Erythroblast (primary cell): Measurements from ENCODE around the gene GBP1.
"Not testable (repeated sequence)": the region's sequence is repeated elsewhere in the genome, so short reads cannot be mapped to it uniquely, and the experiment has no call there.

ENCODE experiments used
- DNase-seq, 2 experiments: peaks; one replicate each; lab custom pipeline; 2025; lab: John Stamatoyannopoulos, UW
- GATA1 ChIP-seq: IDR thresholded peaks from 2 replicates; pipeline ENCODE4 v1.6.1; 2011; ENCODE audit warnings: low read depth, mild to moderate bottlenecking, control low read depth, low read length, moderate library complexity
- POLR2A ChIP-seq: IDR thresholded peaks from 2 replicates; pipeline ENCODE4 v1.6.1; 2011; ENCODE audit warnings: mild to moderate bottlenecking, low read length

Gene GBP1

DNA sequence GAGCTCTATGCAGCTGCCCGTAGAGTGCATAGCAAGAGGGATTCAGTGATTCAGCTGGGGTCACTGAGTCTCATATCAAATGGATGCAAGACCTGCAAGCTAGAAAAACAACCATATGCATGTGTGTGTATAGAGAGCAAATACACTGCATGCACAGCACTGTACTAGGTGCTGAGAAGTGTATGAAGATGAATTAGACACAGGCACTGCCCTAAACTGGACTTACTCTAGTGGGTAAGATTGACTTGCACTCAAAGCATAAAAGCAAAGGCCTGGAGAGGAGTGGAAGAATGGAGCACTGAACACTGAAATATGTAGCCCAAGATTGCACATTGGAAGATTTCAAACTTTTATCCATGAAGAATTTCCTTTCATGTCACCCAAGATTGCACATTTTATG is 5.5 kb upstream of the GBP1 start:
- no peak for DNase-seq
- no peak for TF ChIP-seq POLR2A
- TF ChIP-seq GATA1 = no peak

DNA sequence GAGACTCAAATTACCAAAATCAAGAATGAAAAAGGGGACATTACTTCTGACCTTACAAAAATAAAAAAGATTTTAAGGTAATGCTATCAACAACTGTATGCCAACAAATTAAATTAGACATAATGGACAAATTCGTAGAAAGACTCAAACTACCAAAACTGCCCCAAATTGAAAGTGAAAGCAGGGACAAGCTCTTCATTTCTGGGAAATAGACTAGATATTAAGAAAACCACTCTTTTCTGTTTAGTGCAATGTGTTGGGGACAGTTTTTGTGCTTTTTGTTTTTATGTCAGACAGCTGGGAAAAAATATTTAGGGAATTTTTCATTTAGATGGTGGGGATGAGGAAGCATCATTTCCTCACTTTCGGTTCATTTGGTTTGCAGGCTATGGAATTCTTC is 4.9 kb upstream of the GBP1 start:
- no peak for TF ChIP-seq POLR2A
- TF ChIP-seq GATA1 = no peak
- peak in 1 of 2 experiments; percentile 7 for DNase-seq

DNA sequence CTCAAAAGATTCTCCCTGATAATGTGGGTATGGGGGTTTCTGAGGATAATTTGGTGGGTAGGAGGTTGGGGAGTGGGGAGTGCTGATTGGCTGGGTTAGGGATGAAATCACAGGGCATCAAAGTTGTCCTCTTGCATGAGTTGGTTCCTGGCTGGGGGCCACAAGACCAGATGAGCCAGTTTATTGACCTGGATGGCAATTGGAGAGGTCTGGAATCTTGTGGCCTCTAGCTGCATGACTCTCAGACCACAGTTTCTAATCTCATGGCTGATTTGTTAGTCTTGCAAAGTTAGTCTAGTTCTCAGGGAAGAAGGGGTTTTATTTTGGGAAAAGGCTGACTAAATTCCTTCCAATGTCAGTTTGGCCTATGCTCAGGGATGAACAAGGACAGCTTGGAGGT is 3.3 kb upstream of the GBP1 start:
- TF ChIP-seq GATA1 = no peak
- TF ChIP-seq POLR2A = no peak

DNA sequence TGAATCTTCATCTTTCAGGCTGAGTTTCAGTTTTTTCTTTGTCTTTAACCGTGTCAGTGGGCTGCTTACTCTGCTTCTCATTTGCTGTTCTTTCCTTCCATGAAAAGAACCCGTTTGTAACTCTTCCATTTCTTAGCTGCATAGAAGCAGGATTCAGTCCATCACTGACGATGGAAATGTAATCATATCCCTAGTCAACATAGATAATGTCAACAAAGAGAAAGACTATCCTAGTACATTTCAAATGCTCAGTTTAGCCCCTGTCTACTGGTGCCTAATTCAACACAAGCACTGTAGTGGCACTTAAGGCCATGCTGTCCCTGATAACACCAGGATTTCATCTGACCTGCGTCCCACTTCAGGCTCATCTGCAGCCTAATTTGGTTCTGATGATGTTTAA is 376 bp downstream of the GBP1 start:
- no peak for TF ChIP-seq GATA1
- no peak for TF ChIP-seq POLR2A
- DNase-seq = no peak

More for the DNA sequence above, 3.3 kb upstream of the GBP1 start:
- DNase-seq = no peak

DNA sequence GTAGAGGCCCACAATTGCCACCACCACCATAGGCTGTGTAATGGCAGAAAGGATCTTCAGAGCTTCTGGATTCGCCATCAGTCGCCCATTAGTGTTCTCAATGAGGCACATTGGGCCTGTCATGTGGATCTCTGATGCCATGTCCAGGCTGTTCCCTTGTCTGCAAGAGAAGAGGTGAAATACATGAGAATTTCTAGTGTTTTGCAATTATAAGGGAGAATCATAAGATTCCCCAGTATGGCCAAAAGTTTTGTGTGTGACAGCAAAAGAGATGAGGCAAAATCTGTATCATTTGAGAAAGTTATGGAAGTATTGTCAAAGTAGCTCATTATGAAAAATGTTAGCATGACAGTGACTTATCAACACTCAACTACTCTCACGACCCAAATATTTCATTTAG is 1.9 kb downstream of the GBP1 start:
- DNase-seq = no peak
- TF ChIP-seq POLR2A (no peak), GATA1 (no peak)

DNA sequence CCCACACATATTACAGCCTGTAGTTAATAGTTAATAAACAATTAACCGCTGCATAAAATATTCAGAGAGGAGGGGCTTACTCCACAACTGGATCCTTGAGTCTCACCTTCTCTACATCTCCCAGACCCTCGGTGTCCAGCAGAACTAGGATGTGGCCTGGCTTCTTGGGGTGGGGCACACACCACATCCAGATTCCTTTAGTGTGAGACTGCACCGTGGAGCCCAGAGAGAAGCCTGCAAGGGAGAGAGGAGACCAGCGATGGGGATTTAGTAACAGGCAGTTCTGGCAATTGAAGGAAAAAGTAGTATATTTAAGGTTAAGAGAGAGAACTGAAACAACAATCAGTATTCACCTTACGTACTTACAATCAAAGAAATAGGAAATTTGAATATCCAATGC is 4.9 kb downstream of the GBP1 start:
- DNase-seq = no peak
- TF ChIP-seq POLR2A (no peak), GATA1 (no peak)

DNA sequence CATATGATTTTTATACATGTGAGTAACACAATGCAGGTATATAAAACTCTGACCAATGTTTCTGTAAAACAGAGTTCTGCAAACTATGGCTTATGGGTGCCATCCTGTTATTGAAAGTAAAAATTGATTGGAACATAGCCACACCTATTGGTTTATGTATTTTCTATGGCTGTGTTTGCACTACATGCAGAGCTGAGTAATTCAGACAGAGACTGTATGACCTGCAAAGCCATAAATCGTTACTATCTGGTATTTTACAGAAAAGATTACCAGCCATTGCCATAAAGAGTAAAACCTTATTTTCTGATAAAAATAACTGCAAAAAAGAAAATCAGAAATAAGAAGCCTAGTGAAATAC is 13.1 kb downstream of the GBP1 start:
- no peak for TF ChIP-seq POLR2A
- TF ChIP-seq GATA1 = no peak
- no peak for DNase-seq

DNA sequence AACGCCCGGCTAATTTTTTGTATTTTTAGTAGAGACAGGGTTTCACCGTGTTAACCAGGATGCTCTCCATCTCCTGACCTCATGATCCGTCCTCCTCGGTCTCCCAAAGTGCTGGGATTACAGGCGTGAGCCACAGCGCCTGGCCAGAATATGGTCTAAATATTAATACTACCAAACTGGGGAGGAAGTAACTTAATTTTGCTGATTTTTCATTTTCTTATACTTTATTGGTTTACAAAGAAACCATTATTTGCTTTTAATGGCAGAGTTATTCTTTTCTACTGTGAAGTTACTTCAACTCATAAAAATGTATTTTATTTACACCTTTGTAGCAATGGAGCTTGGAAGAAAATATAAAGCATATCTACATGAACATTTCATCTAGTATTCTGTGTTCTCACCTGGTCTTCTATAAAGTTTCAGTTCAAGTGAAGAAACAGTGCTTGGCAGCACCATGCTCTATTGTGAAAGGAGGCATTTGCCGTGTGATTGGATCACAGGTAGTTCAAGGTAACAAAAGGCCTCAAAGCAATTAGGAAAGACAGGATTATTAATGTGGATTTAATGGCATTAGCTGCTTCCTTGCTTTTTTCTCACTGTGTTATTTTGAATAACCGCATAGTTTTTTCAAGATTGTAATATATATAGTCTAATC is 13.6 kb downstream of the GBP1 start:
- TF ChIP-seq POLR2A (no peak), GATA1 (no peak)
- DNase-seq = no peak

DNA sequence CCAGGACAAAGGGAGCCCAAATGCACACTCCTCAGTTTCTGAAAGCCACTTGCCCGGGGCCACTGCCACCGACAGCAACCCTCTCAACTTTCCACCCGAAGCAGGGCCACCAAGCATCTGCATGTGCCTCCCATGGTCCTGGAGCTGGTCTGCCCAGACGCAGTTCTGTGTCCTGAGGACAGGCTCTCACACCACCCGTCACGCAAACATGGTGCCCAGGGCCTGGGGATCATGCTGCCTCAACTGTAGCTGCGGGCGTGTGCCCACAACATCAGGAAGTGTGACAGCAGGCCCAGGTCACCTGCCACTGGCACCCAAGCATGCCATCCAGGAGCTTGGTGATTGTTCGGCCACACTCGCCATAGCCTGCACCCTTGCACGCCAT is 14.4 kb downstream of the GBP1 start:
- no peak for DNase-seq
- no peak for TF ChIP-seq GATA1
- no peak for TF ChIP-seq POLR2A

DNA sequence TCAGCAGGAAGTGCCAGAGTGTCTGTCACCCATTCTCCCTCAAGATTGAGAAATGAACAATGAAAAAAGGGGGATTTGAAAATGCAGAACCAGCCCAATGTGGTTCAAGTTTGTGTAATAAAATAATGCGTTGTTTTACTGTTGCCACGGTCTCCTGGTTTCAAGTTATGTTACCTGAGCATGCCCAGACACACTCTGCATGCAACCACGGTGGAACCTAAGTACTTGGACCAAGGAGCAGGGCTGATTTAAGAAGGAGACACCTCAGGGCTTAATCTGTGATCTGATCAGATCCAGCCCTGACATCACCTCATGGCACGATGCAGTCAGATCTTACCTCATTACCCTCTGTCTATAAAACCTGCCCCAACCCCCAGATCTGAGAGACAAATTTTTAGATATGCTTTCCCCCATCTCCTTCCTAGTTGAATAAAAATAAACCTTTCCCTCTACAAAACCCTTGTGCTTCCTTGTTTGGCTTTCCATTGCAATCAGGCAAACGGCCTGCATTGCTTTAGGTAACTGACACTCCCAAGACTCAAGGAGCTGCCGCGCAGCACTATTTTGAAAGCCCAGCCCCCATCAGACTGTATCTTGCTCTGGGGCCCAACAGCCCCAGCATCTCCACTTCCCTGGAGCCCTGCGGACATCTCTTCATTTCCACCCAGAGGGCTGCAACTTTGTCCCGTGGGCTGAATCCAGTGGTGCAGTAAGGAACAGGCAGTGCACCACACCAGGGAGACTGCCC is 14.9 kb downstream of the GBP1 start:
- DNase-seq = not testable (repeated sequence)

DNA sequence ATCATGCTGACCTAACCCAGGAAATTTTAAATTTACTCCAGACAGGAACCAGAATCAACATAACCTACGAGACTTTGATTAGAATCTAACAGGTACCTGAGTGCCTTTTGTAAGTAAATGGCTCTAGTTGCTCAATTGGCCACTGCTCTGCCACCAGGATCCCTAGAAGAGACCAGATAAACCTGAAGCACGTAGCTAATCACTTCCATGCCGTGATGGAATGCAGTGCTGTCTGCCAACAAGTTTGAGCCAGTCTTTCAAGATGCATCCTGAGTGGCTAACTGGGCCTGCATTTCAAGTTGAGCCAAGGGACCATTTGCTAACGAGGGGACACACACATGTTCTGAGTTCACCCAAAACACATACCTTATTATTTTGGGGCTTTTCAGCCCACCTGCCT is 15.8 kb downstream of the GBP1 start:
- DNase-seq = not testable (repeated sequence)

DNA sequence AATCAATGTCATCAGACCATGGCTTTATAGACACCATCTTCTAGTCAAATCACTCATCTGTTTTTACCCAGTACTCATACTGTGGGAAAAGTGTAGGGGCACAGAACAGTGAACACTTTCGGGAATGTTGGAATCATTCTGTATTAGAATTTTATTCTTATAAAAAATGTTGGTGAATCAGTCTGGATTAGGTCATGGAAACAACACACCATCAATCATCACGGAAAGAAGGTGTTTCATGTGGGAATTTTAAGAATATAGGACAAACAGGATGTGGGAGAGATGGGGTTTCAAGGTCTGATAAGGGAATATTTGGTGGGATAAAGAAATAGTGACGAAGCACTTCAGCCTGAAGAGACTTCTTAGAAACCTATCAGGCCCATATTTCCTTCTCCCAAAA is 17.3 kb downstream of the GBP1 start:
- DNase-seq = no peak
- TF ChIP-seq POLR2A = no peak
- TF ChIP-seq GATA1 = no peak

DNA sequence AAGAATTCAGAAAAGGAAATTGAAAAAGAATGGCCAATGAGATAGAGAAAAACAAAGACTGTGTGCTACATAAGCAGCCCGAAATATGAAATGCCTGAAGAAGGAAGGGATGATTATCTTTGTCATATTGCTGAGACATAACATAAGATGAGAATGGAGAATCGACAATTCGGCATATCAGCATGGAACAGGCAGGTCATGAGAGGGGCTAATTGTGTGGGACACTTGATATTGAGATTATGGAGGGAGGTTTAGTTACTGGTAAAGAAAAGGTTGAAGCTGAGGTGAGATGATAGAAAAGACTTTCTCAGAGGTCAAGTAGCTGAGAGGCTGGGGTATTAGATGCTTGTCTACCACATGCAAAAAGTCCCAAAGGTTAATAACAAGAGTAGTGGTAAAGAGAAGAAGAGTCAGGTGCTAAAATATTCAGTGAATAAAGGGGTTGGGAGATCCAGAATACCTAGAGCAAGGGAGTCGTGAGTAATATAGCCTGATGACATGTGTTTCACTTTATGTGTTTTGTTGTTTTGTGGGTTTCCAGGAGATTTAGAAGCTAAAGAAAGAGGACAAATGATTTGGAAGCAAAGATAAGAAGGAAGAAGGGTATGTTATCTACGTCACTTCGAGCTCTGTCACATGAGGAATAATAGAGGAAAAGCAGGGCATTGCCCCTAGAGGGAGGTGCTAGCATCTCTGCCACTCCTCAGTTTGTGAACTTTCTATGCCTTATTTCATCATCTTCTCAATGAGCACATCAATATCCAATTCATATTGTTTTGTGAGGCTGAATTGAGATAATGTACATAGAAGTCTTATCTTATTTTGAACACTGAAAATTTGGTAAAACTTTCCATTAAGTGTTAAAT is 18.5 kb downstream of the GBP1 start:
- DNase-seq = peak in 1 of 2 experiments; percentile 17

DNA sequence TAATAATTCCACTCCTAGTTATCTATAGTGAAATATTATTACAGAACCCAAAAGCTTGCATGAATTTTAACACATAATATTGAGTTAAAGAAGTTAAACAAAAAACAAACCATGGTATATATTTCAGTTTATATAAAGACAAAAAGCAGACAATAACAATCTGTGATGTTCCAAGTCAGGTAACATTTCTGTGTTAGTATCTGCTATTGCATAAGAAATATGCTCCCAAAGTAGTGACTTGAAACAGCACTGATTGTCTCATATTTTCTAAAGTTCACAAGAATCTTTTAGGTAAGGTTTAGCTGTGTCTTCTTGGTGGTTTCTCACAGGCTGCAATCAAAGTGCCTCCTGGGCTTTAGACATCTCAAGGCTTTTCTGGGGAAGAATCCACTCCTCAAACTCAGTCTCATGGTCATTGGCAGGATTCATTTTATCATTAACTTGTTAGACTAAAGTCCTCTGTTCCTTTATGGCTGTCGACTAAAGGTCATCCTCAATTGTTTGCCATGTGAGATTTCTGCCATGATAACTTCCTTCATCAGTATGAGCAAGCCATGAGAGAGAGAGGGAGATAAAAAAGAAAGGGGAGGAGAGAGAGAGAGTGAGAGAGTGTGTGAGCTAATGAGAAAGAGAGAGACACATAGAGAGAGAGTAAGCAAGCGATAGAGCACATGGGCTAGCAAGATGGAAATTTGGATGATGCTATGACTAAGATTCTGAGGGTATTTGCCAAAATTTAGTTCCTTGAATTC is 19.9 kb downstream of the GBP1 start:
- TF ChIP-seq GATA1 (no peak), POLR2A (no peak)
- no peak for DNase-seq
